ENCODE measurements around the gene VSX1.

DNA sequence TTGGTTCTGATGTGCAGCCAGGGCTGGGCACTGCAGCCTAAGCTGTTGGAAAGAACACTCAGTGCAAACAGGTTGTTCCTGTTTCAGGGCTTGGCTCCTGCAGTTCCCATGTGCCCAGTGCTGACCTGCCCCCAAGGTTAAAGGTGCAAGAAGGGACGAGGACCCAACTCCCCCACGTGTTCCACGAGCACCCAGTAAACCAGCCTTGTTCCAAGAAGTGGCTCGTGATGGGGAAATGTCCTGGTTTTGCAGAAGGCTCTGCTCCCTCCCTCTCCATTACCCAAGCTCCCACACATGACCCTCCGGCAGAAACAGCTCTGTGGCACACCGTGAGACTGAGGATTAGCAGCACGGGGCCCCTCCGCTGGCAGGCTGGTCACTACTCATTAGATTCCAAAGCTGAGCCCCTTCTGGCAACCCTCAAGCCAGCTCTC is 33.4 kb downstream of the VSX1 start:
- TF ChIP-seq, protein P1, sequence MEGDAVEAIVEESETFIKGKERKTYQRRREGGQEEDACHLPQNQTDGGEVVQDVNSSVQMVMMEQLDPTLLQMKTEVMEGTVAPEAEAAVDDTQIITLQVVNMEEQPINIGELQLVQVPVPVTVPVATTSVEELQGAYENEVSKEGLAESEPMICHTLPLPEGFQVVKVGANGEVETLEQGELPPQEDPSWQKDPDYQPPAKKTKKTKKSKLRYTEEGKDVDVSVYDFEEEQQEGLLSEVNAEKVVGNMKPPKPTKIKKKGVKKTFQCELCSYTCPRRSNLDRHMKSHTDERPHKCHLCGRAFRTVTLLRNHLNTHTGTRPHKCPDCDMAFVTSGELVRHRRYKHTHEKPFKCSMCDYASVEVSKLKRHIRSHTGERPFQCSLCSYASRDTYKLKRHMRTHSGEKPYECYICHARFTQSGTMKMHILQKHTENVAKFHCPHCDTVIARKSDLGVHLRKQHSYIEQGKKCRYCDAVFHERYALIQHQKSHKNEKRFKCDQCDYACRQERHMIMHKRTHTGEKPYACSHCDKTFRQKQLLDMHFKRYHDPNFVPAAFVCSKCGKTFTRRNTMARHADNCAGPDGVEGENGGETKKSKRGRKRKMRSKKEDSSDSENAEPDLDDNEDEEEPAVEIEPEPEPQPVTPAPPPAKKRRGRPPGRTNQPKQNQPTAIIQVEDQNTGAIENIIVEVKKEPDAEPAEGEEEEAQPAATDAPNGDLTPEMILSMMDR (IDR thresholded peaks at IDR 0.05): no peak
- TF ChIP-seq POLR2A (IDR thresholded peaks at IDR 0.05): no peak
- no peak for TF ChIP-seq POLR2AphosphoS5 (IDR thresholded peaks at IDR 0.05)

All from prostate gland (tissue), 2 donors.